Activated CD8-positive, alpha-beta memory T cell treated with anti-CD3 and anti-CD28 coated beads, Interleukin-2, amount 50 U/mL, for 1 hour (primary cell): ENCODE results near the gene SLC9A4.
A peak's percentile ranks its signal among the peaks of the same experiment; 100 is the strongest.

Experiments
- DNase-seq: peaks from one replicate; pipeline ENCODE4 v3.0.0-alpha.2; 2020; ENCODE audit errors: extremely low read depth

Gene SLC9A4, protein sequence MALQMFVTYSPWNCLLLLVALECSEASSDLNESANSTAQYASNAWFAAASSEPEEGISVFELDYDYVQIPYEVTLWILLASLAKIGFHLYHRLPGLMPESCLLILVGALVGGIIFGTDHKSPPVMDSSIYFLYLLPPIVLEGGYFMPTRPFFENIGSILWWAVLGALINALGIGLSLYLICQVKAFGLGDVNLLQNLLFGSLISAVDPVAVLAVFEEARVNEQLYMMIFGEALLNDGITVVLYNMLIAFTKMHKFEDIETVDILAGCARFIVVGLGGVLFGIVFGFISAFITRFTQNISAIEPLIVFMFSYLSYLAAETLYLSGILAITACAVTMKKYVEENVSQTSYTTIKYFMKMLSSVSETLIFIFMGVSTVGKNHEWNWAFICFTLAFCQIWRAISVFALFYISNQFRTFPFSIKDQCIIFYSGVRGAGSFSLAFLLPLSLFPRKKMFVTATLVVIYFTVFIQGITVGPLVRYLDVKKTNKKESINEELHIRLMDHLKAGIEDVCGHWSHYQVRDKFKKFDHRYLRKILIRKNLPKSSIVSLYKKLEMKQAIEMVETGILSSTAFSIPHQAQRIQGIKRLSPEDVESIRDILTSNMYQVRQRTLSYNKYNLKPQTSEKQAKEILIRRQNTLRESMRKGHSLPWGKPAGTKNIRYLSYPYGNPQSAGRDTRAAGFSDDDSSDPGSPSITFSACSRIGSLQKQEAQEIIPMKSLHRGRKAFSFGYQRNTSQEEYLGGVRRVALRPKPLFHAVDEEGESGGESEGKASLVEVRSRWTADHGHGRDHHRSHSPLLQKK

GRCh38 chr2:102473020-102473419, at the start of gene SLC9A4:
TSS of gene SLC9A4 (plus strand) at chr2:102473226. CDS start at chr2:102473760, 534 bp downstream.
- DNase-seq = no peak

GRCh38 chr2:102423368-102423767, 49.7 kb upstream of the SLC9A4 start:
- no peak for DNase-seq

DNA sequence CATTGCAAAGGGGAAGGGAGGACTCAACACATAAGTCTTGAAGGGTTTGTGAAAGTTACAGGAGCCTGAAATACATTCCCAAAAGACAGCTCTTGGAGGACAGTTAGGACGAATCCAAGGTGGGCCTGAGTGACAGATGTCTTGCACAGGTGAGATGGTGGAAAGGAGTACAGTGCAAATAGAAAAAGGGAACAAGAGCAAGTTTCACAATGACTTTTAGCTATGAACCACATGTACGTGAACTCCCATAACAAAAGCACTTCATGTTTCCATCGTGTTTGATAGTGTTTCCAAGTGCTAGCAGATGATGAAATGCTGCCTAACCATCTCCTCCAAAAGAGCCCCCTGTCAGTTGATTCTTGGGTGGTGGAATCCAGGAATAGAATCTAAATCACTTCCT, 48.3 kb upstream of the SLC9A4 start:
- no peak for DNase-seq

DNA sequence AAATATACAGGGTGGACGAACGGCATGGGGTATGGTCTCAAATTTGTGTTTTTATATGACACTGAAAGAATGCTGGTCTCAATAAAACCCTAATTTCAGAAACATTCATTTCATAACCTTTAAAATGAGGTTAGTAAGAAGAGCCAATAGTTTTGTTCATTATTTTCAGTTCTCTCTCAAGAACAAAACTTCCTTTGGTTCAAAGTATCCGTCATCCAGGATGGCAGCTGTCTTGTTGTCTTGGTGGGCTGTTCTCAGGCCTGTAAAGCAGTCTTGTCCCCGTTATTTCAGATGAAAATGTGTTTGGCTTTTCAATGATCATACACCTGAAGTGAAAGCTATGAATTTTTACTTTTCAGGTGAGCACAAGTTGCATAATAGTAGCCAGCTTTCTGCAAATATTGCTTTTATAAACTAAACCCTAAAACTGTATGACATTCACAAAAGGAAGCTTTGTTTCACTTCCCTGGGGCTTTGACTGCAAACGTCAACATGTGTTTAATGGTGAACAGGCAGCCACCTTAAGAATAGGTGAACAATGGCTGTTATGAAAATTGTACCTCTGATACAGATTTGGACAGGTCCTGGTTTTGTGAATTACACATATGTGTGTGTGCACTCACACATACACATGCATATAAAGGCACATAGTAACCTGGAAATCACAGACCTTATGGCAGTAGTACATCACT, 47.4 kb upstream of the SLC9A4 start:
- DNase-seq = no peak

GRCh38 chr2:102427249-102427648, 45.8 kb upstream of the SLC9A4 start:
- DNase-seq = no peak

GRCh38 chr2:102428573-102428972, 44.5 kb upstream of the SLC9A4 start:
- DNase-seq = no peak

- no peak for DNase-seq
Measured at GRCh38 chr2:102432386-102432785, 40.6 kb upstream of the SLC9A4 start.

- no peak for DNase-seq
Measured at GRCh38 chr2:102433973-102434654, 38.9 kb upstream of the SLC9A4 start.

GRCh38 chr2:102434655-102435381, 38.2 kb upstream of the SLC9A4 start:
- no peak for DNase-seq

- DNase-seq = no peak
Measured at GRCh38 chr2:102435741-102436140, 37.3 kb upstream of the SLC9A4 start.

GRCh38 chr2:102436323-102436722, 36.7 kb upstream of the SLC9A4 start:
- no peak for DNase-seq

DNA sequence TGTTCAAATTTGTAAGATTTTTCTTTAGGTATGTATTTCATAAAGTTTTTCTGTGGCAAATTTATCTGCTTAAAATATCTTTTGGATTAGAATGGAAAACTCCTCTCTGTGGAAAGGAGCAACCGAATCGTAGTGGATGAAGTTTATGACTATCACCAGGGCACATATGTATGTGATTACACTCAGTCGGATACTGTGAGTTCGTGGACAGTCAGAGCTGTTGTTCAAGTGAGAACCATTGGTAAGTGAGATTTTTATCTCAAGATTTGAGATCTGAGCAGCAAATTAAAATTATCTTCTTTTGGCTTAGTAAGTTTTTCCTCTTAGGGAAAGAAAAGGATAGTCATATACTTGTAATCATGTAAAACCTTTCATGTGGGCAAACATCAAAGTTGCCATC, 35.9 kb upstream of the SLC9A4 start:
- DNase-seq = no peak

- DNase-seq = no peak
Measured at GRCh38 chr2:102438111-102438510, 34.9 kb upstream of the SLC9A4 start.

DNA sequence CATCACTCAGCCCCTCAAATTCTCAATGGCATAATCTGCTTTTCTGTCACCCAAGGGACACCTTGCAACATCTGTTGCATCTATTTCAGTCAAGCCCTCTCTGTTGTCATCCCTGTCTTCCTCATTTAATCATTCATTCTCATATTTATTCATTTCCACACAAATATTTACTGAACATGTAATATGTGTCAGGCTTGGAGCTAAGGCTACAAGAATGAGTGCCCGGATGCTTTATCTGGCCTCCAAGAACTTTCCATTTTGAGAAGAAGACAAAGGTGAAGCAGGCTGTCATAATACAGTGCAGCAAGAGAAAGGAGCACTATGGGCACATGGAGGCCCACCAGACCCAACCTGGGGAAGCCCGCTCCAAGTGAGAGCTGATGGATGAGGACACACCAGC, 34.4 kb upstream of the SLC9A4 start:
- DNase-seq = no peak

GRCh38 chr2:102439065-102439695, 33.8 kb upstream of the SLC9A4 start:
- DNase-seq = no peak

- no peak for DNase-seq
Measured at GRCh38 chr2:102442967-102443828, 29.8 kb upstream of the SLC9A4 start.

GRCh38 chr2:102444233-102444632, 28.8 kb upstream of the SLC9A4 start:
- no peak for DNase-seq

GRCh38 chr2:102446936-102447335, 26.1 kb upstream of the SLC9A4 start:
- no peak for DNase-seq

DNA sequence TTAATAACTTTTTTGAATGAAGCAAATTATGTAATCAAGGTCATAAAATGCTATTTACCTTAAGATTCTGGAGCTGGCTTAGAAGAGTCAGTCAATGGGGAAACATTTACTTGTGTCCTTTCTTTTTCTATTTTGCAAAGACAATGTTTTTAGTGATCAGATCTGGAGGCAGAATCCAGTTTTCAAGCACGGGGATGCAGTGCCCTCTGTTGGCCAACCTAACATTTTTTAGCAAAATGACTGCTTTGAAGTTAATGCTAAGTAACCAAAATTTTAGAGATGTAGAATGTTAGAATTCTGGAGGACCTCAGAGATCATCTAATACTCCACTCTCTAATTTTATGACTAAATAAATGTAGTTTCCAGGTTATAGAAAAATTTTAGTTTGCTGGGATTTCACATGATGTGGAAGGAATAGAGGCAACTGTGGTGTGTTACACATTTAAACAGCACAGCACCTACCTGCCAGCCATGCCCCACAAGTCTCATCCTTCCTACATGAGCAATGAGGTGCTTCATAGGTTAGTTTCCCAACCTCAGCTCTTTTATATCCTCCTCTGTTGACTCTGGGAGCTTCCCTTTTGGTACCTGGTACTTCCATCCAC, 23.6 kb upstream of the SLC9A4 start:
- peak; percentile 17 for DNase-seq
